Stimulated activated CD8-positive, alpha-beta memory T cell treated with anti-CD3 and anti-CD28 coated beads, Interleukin-12 subunit alpha, Interleukin-12 subunit beta, amount 100 ng/mL, for 1 hour (primary cell): ENCODE results near the gene IRAK1.

Source experiments
- DNase-seq: peaks from one replicate; pipeline ENCODE4 v3.0.0-alpha.2; 2020; ENCODE audit warnings: low read depth

Gene IRAK1

DNA sequence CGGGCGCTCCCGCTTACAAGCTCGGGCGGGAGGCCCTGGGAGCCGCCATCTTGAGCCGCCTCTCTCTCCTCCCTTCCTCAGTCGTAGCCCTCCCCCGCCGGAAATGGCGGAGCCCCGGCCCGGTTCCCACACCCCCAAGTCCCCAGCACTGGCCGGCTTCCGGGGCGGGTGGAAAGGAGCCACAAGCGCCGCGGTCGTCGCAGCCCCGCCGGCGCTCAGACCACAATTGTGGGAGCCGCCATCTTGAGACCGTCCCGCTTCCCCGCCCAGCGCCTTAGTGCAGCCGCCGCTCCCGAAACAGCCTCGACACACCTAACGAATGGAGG, 48.6 kb downstream of the IRAK1 start:
- peak; percentile 75 for DNase-seq

GRCh38 chrX:153970357-153971123, 49.2 kb downstream of the IRAK1 start:
- DNase-seq: no peak

GRCh38 chrX:153969904-153970356, 49.8 kb downstream of the IRAK1 start:
- DNase-seq: no peak

DNA sequence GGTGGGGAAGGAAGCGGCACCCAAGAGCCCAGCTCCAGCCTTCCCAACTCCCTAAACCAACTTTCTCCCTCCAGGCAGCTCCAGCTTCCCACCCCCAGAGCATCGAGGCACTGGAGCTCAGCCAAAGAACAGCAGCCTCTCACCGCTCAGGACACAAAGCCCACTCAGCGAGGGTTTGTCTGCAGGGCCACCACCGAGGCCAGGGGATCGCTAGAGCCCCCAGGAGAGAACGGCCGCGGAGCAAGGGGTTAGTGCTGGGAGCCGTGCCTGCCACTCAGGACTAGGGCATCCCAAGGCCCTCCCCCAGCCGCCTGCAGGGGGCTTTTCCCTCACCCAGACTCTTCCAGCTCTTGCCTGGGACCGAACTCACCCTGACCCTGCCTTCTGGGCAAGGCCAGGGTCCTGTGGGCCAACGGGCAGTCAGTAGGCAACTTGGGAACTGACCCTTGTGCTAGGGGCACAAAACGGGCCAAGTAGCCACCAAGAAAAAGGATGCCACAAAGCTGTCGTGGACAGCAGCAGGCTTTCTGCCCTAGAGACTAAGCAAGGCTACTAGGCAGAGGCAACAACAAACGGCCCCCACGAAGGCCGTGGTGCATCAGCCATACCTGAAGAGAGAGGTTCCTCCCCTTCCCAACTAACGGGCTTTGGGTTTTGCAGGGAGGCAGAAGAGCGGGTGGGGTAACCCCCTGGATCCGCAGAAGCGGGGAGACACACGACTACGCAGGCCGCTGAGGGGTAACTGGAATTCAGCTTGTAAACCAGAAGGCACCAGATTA, 50.4 kb downstream of the IRAK1 start:
- no peak for DNase-seq

DNA sequence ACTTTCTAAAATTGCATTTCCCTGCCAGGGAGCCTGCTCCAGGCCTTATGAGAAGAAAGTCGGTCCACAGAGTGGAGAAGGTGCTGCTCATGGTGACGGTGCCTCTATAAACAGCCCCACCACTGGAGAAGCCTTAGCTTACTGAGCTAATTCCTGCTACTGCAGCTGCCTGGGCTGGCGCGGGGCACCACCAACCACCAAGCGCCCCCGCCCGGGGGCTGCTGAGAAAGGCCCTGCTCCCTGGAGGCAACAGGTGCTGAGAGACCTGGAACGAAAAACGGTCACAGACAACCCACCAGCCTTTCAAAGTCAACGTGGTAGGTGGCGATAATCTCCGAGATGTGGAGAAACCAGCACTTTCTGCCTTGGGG, 51.0 kb downstream of the IRAK1 start:
- no peak for DNase-seq

DNA sequence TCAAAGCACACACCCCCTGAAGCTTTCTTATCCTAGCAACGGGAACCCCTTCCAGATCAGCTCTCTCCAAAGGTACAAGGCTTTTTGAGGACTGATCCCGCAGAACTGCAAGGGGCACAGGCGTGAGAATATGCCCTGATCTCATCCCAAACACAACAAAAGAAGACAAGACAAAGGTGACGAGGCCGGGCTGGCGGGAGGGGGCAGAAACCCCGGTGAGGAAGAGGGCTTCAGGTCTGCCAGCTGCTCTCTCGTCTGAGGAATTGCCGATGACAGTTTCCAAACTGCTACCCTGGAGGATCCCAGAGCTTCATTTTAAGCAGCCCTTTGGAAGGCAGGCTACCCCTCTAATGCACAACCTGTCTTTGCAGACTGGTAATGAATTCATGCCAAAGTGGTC, 51.4 kb downstream of the IRAK1 start:
- no peak for DNase-seq

DNA sequence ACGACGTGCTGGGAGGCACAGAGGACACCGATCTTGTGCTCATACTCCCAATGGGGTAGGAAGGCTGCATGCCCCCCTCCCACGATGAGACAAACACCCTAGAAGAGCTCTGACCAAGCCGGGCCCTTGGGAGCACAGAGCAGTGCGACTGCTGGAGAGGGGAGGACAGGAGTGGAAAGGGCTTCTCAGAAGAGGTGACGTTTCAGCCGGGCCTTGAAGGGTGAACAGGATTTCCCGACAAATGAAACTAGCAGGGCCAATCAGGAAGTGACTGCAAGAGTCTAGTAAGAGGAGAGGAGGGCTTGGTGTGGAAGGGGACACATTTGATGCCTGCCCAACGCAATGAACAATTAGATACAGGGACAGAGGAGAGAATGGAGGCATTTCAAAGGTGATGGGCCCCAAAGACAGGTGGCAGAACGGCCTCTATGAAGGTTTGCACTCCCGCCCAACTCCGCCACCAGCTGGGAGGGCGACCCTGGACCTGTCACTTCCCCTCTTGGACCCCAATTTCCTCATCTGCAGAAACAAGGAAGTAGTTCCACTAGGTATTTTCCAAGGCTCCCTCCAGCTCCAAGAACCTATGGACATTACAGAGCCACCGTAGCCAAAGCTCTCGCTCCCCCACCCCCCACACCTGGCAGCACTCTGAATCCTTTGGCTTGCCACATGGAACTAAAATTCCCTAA, 52.0 kb downstream of the IRAK1 start:
- DNase-seq: no peak

DNA sequence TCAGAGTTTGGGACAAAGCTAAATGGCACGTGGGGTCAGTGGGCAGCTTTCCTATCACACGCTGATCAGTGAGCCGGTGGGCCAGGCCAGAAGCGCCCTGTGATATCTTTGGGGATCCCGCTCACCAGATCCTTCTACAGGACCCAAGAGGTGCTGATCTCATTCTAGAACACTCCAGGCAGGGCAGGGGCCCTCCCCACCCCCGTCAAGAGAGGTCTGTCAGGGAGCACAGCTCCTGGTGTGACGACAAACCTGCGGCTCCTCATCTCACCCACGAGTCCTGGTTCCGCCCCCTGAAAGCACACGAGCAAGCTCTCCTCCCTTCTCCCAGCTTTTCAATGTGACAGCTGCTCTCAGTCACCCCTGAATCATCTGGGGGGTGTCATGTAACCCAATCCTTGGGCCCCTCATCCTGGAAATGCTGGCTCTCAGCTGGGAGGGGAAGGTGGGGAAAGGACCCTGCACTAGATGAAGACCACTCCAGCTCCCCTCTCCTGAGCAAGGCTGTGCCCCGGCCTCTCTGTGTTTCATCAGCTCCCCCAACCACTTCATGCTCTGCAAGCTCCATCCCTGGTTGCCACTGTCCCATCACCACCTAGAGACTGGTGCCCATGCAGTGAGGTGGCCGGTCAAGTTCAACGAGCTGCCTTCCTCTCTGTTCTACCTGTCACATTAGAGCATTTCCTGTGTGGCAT, 52.7 kb downstream of the IRAK1 start:
- DNase-seq: no peak

DNA sequence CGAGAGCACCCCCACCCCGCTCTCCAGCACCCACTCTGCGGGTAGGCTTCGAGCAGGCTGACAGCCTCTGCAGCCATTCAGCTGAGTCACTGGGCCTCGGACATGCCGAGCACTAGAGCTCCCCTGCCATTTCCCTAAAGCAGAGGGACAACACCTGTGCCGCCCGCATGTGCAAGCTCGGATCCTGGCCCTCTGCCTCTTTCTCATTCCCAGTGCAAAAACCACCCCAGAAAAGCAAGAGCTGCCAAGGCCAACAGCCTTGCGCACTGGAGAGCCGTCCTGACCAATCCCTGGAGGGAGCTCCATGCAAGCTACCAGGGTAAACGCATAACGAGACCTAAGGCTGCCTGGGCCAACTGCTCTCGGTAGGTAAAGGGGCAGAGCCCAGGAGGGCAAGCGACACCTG, 53.4 kb downstream of the IRAK1 start:
- no peak for DNase-seq

DNA sequence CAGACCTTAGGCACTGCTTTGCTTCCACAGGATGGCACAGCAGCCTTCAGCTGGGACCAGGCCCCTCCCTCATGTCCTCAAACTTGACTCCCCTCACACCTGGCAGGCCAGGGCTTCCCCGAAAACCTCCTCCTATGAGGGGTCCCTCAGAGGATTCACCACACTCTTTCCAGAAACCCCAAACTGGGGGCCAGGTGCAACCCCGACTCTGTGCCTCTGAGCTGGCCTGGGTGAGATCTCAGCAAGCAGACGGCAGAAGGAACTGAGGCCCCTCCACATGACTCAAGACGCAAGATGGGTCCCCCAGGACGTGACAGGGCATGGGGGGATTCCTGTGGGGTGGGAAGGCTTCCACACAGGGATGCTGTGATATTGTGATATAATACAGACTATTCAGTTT, 54.3 kb downstream of the IRAK1 start:
- DNase-seq: no peak

GRCh38 chrX:153964105-153964504, 55.6 kb downstream of the IRAK1 start:
- no peak for DNase-seq

GRCh38 chrX:153963546-153963945, 56.2 kb downstream of the IRAK1 start:
- no peak for DNase-seq

DNA sequence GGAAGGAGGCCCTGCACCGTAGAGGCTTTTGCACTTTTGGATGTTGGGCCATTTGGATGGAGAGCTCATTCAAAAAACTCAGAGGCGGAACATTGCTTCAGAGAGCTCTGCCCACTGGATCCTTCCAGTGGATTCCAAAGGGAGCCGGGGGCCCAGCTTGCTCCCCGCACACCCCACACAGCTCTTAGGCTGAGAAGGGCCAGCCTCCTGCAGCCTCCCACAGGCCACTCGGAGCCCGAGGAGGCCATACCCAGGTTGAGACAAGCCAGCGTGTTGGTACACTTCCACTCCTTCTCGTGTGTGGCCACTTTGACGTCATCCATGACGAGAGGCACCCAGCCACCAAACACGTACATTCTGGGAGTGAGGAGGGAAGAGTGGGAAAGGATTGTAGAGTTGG, 58.4 kb downstream of the IRAK1 start:
- DNase-seq: no peak

DNA sequence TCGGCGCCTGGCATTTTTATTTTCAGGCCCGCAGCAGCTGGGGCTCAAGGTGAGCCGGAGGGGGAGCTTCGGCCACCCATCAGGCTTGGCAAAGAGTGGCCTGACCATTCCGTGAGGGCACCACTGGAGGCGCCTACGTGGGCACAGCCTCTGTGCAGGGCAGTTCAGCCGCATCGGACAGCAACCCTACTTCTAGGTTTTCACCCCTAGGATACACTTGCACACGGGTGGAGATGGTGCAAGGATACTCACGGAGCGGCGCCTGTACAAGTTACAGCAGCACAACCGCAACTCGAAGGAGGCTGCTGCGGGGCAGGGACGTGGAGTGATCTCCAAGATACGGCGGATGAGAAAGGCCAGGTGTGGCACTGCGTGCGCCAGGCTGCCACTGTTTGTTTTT, 58.9 kb downstream of the IRAK1 start:
- no peak for DNase-seq
